C4-2B (cell line): Measurements from ENCODE around the gene TSG101.

ENCODE experiments used
- ZFX ChIP-seq: fragments of 450-650 bp; IDR thresholded peaks from 2 replicates; pipeline ENCODE4 v1.6.1; 2017
- TF ChIP-seq, protein P1 (sequence below): fragments of 450-650 bp; conservative IDR thresholded peaks from 2 replicates; pipeline ENCODE4 v1.5.1; 2017; ENCODE audit warnings: mild to moderate bottlenecking

DNA sequence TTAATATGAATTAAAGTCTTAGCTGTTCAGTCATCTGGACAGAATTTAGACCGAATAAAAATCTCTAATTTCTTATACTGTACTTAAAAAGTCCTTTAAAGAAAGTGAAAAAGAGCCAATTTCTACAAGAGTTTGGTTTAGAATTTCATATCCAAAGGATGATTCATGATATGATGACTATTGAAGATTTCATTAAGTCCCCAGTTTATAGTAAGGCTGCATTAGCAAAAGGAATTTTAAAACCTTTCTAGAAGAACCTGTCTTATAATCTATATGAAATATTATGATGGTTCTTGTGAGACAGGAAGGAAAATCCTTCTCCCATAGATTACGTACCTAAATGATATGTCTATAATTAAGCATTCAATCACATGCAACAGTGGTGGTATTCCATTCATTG lies 34.8 kb downstream of the TSG101 start:
- no peak for TF ChIP-seq ZFX
- TF ChIP-seq, protein P1, sequence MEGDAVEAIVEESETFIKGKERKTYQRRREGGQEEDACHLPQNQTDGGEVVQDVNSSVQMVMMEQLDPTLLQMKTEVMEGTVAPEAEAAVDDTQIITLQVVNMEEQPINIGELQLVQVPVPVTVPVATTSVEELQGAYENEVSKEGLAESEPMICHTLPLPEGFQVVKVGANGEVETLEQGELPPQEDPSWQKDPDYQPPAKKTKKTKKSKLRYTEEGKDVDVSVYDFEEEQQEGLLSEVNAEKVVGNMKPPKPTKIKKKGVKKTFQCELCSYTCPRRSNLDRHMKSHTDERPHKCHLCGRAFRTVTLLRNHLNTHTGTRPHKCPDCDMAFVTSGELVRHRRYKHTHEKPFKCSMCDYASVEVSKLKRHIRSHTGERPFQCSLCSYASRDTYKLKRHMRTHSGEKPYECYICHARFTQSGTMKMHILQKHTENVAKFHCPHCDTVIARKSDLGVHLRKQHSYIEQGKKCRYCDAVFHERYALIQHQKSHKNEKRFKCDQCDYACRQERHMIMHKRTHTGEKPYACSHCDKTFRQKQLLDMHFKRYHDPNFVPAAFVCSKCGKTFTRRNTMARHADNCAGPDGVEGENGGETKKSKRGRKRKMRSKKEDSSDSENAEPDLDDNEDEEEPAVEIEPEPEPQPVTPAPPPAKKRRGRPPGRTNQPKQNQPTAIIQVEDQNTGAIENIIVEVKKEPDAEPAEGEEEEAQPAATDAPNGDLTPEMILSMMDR: no peak
